HG03571 (cell line): Measurements from ENCODE around the gene GNAI3.

Source experiments
- ATAC-seq: cut with Tn5 transposase; IDR thresholded peaks from one replicate; pipeline ENCODE4 v1.9.1; 2021; ENCODE audit not compliant: unreplicated experiment

Gene GNAI3

DNA sequence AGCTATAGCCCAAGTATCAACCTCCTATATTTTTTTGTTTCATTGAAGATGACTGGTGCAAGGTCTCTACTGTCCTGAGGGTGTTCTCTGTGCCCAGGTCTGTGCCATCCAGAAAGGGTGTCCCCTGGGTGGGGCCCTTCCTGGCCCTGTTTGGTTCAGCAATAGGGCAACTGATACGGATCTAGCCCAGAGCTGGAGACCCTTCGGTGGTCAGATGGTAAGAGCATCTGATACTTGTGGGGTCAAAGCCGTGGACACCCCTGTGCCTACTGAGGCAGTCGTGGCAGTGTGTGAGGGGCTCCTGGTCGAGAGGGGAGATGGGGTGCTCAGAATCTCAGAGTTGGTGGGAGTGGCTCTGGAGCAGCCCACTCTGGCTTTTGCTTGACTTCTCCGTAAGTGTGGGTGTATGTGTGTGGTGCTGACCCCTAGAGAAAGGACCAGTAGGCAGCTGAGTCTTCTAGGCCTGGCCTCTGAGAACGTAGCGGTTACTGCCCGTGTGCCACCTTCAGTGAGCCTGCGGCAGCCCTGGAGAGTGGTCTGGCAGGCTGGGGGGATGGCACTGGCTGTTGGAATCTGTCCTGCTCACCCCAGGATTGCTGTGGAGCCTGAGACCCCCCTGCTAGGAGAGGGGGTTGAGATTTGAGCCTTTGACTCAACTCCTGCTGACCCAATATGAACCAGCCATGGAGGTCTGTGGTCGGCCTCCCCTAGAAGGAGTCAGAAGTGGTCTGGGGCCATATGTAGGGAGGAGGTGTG is 73.9 kb downstream of the GNAI3 start:
- no peak for ATAC-seq

DNA sequence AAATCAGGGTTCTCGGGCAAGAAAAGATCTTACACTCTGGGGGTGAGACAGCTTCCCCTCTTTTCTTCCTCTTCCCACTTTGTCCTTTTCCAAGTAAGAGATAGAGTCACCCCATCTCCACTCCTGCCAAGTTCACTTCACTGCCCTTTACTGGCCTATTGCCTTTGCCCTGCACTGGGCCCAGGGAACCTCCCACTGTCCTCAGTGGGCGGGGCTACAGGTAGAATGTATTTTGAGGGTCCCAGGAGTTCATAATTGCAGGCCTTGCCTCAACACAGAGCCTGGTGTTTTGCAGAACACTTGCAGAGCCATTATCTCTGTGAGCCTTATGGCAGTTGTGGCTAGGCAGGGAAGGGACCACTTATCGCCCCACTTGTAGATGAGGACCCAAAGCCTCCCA is 74.5 kb downstream of the GNAI3 start:
- ATAC-seq = no peak

DNA sequence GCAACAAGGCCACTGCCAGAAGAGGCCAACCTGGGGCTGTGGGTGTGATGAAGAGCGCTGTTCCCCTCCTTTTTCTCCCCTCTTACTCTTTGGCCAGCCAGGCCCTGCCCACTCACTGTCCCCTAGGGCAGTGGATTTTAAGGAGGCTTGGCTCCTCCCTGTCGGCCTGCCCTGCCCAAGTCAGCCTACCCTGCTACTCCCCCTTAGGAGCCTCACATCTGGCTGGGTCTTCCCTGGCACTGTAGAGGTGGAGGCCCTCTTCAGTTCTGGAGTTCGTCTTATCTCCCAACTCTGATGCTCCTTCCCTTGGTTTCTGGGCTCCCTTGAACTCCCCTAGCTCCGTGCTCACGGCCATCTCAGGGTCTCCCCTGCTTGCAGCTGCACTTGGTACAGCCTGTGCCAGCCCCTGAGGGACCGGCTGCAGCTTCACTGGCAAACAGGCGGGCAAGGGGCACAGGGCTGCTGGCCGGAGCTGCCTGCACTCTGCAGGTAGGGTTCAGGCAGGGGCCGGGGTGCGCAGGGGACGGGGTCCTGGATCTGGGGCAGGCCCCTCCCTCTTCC is 75.3 kb downstream of the GNAI3 start:
- no peak for ATAC-seq

DNA sequence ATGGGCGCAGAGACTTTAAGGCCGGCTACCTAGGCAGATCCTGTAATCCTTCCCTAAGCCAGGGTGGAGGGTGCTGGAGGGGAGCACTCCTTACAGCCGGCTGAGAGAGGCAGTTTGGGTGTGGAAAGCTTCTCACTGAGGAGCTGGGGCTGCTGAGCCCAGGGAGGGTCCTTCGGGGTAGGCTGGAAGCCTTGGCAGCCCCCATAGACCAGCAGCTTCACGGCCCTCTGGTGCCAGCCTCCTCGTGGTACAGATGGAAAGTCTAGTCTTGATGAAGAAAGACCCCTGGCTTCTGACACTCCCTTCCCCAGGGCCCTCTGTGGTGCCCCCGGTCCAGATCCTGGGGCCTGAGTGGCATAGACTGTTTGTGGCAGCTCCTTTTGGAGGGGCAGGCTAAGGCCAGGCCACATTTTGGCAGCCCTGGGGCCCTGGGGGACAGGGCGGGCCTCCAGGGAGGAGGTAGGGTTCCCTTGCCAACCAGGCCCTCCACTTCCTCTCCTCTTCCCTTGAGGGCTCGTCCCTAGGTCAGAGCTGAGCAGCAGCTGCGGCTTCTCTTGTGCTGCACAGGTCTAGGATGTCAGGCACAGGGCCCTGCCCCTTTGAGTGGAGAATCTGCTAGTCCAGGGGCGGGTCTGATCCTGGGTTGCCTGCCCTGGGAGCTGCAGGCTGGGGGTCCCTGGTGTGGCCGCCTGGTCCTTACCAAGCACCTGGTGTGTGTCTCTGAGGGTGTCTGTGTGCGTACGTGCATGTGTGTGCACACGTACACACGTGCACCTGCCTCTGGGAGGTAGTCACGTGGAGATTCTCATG is 76.0 kb downstream of the GNAI3 start:
- ATAC-seq = no peak

DNA sequence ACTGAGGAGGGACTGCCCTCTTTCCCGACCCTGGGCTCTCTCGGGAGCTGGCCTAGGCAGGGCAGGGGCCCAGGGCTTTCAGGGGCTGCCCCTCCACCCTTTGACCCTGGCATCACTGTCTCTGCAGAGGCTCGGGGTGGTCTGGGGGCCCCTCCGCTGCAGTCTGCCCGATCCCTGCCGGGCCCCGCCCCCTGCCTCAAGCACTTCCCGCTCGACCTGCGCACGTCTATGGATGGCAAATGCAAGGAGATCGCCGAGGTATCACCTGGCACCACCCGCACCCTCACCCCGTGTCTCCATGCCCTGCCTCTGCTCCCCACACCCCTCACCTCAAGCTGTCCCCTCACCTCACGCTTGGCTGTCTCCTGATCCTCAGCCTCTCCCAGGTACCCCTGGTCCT is 76.8 kb downstream of the GNAI3 start:
- ATAC-seq = no peak

DNA sequence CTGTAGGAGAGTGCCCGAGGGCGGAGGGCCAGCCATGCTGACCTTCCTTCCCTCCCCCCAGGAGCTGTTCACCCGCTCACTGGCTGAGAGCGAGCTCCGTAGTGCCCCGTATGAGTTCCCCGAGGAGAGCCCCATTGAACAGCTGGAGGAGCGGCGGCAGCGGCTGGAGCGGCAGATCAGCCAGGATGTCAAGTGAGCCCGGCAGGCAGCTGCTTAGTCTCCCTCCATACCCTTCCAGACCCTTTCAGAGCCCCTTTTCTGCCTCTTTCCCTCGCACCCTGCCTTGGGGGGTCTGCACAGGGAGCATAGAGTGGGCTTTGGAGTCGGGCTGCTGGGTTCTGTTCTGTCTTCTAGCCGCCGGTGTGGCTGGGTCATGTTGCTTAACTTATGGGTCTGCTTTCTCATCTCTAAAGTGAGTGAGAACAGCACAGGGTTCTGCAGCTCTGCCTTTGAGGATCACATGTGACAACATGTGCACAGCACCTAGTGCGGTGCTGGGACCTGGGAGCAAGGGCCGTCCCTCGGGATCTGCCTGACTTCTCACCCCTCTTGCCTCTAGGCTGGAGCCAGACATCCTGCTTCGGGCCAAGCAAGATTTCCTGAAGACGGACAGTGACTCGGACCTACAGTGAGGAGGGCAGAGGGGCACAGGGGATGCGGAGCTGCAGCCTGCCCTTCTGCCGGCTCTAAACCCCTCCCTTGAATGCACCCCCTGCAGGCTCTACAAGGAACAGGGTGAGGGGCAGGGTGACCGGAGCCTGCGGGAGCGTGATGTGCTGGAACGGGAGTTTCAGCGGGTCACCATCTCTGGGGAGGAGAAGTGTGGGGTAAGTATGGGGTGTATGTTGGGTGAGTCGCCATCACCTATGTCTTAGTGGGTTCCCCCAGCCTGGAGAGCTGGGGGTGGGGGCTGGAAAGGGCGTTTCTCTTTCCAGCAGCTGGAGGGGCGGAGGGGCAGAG is 77.5 kb downstream of the GNAI3 start:
- no peak for ATAC-seq

DNA sequence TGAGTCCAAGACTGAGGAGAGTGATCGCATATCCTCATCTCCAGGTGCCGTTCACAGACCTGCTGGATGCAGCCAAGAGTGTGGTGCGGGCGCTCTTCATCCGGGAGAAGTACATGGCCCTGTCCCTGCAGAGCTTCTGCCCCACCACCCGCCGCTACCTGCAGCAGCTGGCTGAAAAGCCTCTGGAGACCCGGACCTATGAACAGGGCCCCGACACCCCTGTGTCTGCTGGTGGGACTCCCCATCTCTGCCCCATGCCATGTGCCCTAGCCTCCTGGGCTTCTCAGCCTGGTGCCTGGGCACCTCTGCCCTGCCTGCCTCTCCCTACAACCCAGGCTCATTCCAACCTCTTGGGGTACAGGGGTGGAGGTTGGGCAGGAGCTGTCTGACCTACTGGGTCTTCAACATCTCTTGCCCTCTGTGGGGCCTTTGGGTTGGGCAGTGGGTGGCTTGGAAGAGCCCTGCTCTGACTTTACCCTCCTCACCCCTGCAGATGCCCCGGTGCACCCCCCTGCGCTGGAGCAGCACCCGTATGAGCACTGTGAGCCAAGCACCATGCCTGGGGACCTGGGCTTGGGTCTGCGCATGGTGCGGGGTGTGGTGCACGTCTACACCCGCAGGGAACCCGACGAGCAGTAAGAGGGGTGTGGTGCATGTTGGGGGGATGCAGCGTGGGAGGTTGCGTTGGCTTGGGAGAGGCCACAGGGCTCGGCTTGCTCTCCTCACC is 78.4 kb downstream of the GNAI3 start:
- ATAC-seq = no peak

DNA sequence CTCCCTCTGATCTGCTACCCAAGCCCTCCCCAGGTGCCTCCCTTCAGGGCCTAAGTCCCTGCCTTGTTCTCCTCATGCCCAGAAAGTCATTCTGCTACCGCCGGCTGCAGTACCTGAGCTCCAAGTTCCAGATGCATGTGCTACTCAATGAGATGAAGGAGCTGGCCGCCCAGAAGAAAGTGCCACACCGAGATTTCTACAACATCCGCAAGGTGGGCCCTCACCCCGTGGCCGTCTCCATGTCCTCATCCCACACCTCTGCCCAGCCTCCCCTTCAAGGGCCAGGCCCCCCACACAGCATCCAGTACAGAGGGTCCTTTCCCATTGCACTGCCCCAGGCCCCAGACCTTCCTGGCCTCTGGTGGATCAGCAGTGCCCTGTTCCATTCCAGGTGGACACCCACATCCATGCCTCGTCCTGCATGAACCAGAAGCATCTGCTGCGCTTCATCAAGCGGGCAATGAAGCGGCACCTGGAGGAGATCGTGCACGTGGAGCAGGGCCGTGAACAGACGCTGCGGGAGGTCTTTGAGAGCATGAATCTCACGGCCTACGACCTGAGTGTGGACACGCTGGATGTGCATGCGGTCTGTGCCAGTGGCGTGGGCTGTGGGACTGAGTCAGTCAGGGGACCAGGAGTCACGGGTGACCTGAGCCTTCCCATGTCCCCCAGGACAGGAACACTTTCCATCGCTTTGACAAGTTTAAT is 79.4 kb downstream of the GNAI3 start:
- no peak for ATAC-seq

DNA sequence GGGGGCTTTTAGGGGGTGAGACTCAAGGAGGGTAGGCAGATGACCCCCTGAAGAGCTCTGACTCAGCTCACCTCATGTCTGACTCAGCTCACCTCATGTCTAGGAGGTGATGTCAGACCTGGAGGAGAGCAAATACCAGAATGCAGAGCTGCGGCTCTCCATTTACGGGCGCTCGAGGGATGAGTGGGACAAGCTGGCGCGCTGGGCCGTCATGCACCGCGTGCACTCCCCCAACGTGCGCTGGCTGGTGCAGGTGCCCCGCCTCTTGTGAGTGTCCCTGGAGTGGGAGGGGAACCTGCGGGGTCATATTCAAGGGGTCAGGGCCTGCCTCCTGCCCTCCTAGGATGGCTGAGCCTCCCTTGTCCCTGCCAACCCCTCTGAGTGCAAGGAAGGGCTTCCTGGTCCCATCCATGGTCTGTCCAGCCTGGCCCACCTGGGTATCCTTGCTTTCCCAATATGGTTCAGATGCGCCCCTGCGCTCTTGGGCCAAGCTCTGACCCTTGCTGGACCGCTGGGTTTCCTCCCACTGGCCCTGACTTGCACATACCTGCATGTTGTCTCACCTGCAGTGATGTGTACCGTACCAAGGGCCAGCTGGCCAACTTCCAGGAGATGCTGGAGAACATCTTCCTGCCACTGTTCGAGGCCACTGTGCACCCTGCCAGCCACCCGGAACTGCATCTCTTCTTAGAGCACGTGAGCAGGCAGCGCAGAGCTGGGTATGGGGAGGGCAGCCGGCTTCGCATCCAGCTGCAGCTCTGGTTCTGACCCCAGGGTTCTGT is 80.3 kb downstream of the GNAI3 start:
- no peak for ATAC-seq

DNA sequence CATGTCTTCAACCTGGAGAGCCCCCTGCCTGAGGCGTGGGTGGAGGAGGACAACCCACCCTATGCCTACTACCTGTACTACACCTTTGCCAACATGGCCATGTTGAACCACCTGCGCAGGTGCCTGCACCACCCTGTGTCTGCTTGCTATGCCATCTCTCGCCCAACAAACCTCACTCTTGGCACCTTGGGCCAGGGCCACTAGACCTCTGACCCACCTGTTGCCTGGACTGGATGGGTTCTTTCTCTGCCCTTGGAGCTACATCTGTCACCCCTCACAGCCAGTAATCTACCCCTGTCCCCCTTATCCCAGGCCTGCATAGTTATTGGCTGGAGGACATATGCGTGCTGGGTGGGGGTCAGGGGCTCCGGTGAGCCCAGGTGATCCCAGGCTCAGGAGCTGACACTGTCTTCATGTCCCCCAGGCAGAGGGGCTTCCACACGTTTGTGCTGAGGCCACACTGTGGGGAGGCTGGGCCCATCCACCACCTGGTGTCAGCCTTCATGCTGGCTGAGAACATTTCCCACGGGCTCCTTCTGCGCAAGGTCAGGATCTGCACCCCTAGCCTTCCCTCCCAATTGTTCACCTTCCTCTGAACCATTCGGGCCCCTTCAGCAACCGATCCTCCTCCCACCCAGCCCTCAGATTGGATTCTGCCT is 81.1 kb downstream of the GNAI3 start:
- ATAC-seq = no peak

DNA sequence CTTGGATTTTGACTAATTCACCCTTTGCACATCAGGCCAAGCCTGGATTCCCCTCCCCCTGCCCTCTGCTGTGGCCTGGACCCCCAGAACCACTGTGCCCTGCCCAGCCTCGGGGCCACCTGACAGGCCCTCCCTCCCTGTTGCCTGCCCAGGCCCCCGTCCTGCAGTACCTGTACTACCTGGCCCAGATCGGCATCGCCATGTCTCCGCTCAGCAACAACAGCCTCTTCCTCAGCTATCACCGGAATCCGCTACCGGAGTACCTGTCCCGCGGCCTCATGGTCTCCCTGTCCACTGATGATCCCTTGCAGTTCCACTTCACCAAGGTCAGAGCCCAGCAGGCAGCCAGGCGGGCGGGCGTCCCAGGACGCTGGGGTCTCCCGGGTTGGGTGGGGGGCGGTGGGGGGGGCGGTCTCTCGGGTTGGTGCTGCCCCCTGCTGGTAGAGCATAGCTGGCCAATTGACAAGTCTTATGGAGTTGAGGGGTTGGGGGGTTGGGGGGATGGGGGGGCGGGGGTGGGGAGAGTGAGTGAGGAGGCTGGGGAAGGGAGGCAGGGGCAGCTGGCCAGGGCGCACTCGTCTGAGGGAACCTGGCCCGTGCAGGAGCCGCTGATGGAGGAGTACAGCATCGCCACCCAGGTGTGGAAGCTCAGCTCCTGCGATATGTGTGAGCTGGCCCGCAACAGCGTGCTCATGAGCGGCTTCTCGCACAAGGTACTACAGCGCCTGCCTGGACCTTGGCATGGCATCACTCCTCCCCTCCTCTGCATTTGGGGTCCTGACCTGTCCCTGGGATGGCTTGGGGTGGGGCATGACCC is 81.9 kb downstream of the GNAI3 start:
- ATAC-seq = no peak

DNA sequence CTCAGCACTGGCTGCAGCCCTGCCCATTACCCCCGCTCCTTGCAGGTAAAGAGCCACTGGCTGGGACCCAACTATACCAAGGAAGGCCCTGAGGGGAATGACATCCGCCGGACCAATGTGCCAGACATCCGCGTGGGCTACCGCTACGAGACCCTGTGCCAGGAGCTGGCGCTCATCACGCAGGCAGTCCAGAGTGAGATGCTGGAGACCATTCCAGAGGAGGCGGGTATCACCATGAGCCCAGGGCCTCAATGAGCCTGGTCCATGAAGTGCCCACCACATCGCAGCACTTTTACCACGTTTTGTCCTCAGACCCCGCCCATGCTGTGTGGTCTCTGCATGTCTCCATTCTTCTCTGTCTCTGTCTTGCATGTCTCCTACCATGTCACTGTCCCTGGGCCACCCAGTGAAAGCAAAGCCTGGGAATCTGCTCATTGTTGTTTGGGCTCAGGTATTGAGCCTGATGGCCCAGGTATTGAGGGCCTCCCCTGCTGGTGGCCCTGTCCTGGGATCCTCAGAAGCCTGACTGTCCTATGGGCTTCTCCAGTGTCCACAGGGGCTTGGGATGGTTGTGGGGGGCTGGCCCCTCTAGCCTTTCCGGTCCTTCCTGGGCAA is 82.6 kb downstream of the GNAI3 start:
- no peak for ATAC-seq

DNA sequence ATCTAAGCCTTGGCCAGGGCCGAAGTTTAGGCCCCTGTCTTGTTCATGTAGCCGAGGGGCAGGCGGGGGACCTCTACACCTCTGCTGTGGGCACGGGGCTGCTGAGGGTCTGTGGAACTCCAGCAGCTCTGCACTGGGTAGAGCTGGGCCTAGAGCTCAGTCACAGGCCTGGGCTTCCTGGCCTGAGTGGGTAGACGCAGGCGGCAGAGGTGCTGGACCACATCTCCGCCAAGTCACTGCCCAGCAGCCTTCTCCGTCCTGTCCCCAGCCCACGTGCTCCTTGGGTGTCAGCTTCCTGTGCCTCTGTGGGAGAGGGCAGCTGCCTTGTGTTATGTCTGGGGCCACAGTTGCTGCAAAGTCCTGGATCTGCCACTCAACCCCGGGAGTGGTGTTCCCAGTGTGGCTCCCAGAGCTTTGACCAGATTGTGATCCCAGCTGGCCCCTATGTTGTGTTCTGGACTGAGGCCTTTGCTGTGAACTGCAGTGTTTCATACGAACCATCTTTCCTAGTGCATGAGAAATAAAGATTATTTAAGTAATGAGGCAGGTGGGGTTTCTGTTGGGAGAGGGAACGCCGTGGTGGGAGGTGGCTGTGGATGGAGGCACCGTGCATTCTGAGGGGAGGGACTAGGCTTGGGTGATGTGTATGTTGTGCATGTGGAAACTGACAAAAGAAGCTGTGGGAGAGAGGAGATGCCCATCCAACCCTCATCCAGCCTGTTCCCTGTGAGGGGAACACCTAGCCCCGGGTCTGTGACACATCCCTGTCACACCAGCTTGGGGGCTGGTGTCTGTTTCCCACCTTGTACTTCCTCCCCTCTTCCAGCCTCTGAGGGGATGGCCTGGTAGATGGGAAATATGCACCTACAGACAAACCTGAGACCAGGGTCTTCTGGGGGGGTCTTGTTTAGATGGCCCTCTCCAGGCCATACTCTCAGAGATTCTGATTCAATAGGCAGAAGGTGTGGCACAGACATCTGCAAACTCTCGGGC is 83.4 kb downstream of the GNAI3 start:
- ATAC-seq = no peak

DNA sequence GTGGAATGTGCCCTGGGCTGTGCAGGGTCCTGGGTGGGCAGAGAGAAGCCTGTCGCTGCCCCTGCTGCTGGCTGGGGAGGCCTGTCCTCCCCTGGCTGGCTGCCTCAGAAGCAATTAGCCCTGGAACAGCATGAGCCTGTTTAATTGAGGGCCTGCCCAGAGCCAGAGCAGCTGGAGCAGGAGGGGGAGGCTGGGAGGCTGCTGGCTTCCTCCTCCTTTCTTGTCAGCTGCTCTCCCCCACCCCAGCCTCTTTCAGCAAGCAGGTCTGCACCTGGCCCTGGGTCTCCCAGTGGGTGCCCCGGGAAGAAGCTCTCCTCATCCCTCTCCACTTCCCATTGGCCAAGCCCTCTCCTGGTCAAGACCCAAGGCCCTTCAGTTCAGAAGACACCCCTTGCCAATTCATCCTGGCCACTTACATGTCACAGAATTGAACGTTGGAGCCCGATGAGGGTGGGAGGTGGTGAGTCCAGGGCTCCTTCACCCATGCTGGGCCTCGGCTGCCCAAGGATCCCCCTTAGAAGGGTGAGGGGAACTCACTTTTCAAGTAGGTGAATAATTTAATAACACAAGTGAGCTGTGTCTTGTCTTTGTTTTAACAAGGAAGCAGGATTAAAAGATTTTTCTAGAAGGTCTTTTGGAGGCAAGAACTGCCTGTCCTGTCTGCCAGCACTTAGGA is 84.4 kb downstream of the GNAI3 start:
- ATAC-seq = no peak

DNA sequence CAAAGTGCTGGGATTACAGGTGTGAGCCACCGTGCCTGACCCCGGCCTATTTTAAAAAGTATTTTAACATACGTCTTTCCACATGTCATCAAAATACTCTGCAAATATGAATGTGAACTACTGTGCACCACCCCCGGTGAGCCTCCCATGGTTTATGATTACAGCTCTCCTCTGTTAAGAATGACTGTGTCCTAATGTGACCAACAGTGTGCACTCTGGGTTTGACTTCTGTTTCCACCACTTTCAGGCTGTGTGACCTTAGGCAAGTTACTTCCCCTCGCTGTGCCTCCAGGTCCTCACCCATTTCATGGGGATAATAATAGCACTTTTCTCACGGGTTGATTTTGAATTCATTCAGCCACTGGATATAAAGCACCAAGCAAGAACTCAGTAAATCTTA is 85.9 kb downstream of the GNAI3 start:
- no peak for ATAC-seq
